Mesenchymal stem cell (in vitro differentiated cells and primary cell): ENCODE results near the gene OTOF.
A peak's percentile ranks its signal among the peaks of the same experiment; 100 is the strongest.

Experiments
- DNase-seq: peaks from one replicate; pipeline ENCODE4 v3.0.0-alpha.2; 2013
- H2AFZ ChIP-seq: one replicate; pipeline ENCODE4 v1.6.1; 2013; ENCODE audit warnings: low read depth, mild to moderate bottlenecking, control low read depth, inconsistent platforms, low read length, moderate library complexity
- H2AK5ac ChIP-seq: 2 replicates; pipeline ENCODE4 v1.6.1; 2013; ENCODE audit warnings: low read length, moderate library complexity, mild to moderate bottlenecking, inconsistent platforms; ENCODE audit not compliant: severe bottlenecking
- H2BK120ac ChIP-seq: one replicate; pipeline ENCODE4 v1.6.1; 2013; ENCODE audit warnings: low read depth, mild to moderate bottlenecking, inconsistent platforms, low read length, moderate library complexity
- H2BK12ac ChIP-seq, 2 experiments: one replicate each; pipeline ENCODE4 v1.6.1; 2013; ENCODE audit warnings: inconsistent platforms in 2 of 2, low read length in 2 of 2, mild to moderate bottlenecking in 2 of 2, moderate library complexity in 2 of 2, control low read depth in 1 of 2
- H2BK15ac ChIP-seq: one replicate; pipeline ENCODE4 v1.6.1; 2013; ENCODE audit warnings: mild to moderate bottlenecking, low read depth, inconsistent platforms; ENCODE audit not compliant: poor library complexity, severe bottlenecking
- H2BK5ac ChIP-seq: 2 replicates; pipeline ENCODE4 v1.6.1; 2013; ENCODE audit warnings: low read depth, mild to moderate bottlenecking, low read length, control low read depth, inconsistent platforms; ENCODE audit not compliant: poor library complexity, severe bottlenecking
- H3K14ac ChIP-seq, 2 experiments: one replicate each; pipeline ENCODE4 v1.6.1; 2013; ENCODE audit warnings: inconsistent platforms in 2 of 2, low read length in 2 of 2, control low read depth in 1 of 2, mild to moderate bottlenecking in 1 of 2, moderate library complexity in 1 of 2
- H3K18ac ChIP-seq, 2 experiments: one replicate each; pipeline ENCODE4 v1.6.1; 2013; ENCODE audit warnings: inconsistent platforms in 2 of 2, low read length in 2 of 2, control low read depth in 1 of 2, low read depth in 1 of 2, mild to moderate bottlenecking in 1 of 2
- H3K23ac ChIP-seq, 2 experiments: one replicate each; pipeline ENCODE4 v1.6.1; 2013; ENCODE audit warnings: inconsistent platforms in 2 of 2, low read length in 2 of 2, mild to moderate bottlenecking in 2 of 2, moderate library complexity in 2 of 2, control low read depth in 1 of 2
- H3K27ac ChIP-seq: 2 replicates; pipeline ENCODE4 v1.5.1; 2013; ENCODE audit warnings: mild to moderate bottlenecking, moderate library complexity, low read length, control low read depth, inconsistent platforms; ENCODE audit not compliant: poor library complexity, severe bottlenecking
- H3K27me3 ChIP-seq, 2 experiments: 2 replicates each; pipeline versions ENCODE4 v1.6.1 to v1.7.0; 2013; ENCODE audit warnings: low read length in 2 of 2, mild to moderate bottlenecking in 2 of 2, moderate library complexity in 2 of 2, control low read depth in 1 of 2, inconsistent platforms in 1 of 2; ENCODE audit not compliant: control insufficient read depth in 1 of 2, insufficient read depth in 1 of 2
- H3K36me3 ChIP-seq, 2 experiments: 2 replicates each; pipeline versions ENCODE4 v1.6.1 to v1.7.0; 2013; ENCODE audit warnings: low read length in 2 of 2, control low read depth in 1 of 2, inconsistent platforms in 1 of 2, low read depth in 1 of 2, mild to moderate bottlenecking in 1 of 2; ENCODE audit not compliant: insufficient read depth in 2 of 2, control insufficient read depth in 1 of 2
- H3K4ac ChIP-seq, 2 experiments: one replicate each; pipeline ENCODE4 v1.6.1; 2013; ENCODE audit warnings: inconsistent platforms in 2 of 2, low read length in 2 of 2, mild to moderate bottlenecking in 2 of 2, moderate library complexity in 2 of 2, control low read depth in 1 of 2, low read depth in 1 of 2
- H3K4me1 ChIP-seq: 2 replicates; pipeline ENCODE4 v1.6.1; 2013; ENCODE audit warnings: low read depth, low read length, control low read depth; ENCODE audit not compliant: control insufficient read depth, insufficient read depth
- H3K4me2 ChIP-seq: 2 replicates; pipeline ENCODE4 v1.6.1; 2013; ENCODE audit warnings: low read length, mild to moderate bottlenecking, inconsistent platforms; ENCODE audit not compliant: poor library complexity, severe bottlenecking
- H3K4me3 ChIP-seq, 2 experiments: 2 replicates each; pipeline versions ENCODE4 v1.5.1 to v1.7.0; 2013; ENCODE audit warnings: low read length in 2 of 2, mild to moderate bottlenecking in 2 of 2, control low read depth in 1 of 2, low read depth in 1 of 2; ENCODE audit not compliant: insufficient read depth in 1 of 2
- H3K79me1 ChIP-seq: replicated peaks from 2 replicates; pipeline ENCODE4 v1.6.1; 2013; ENCODE audit warnings: mild to moderate bottlenecking, control low read depth, low read length, inconsistent platforms; ENCODE audit not compliant: poor library complexity, severe bottlenecking
- H3K9ac ChIP-seq: 2 replicates; pipeline ENCODE4 v1.7.0; 2013; ENCODE audit warnings: mild to moderate bottlenecking, low read length, moderate library complexity
- H3K9me3 ChIP-seq: 2 replicates; pipeline ENCODE4 v1.7.0; 2013; ENCODE audit warnings: mild to moderate bottlenecking, low read length; ENCODE audit not compliant: control insufficient read depth
- H4K8ac ChIP-seq: one replicate; pipeline ENCODE4 v1.6.1; 2013; ENCODE audit warnings: inconsistent platforms, mild to moderate bottlenecking, low read length, moderate library complexity
- H4K91ac ChIP-seq: one replicate; pipeline ENCODE4 v1.6.1; 2013; ENCODE audit warnings: mild to moderate bottlenecking, low read length, inconsistent platforms
- WGBS: methylation state at CpG from one replicate; pipeline ENCODE4 v1.1.7; 2013; ENCODE audit warnings: mixed read lengths; 5-methylcytosine and 5-hydroxymethylcytosine counted together

OTOF gene

DNA sequence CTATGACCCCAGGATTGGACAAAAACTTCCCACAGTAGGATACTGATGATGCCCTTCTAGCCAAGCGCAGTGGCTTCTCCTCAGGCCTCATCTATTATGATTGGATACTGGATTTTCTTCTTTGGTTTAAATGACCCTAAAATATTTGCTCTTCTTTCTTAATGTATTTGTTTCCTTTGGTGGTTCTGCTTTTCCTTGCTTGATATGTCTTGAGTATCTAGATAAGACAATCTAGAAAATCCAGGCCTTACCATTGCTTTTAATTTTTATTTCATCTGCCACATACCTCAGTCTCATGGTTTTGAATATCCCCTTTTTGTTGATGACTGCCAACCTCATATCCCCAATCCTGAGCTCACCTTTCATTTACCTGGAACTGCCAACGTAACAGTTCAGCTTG is 35.6 kb downstream of the OTOF start:
- H3K18ac ChIP-seq: no peak overlapping the region
- H3K27ac ChIP-seq: no peak overlapping the region
- no peaks in the 10 kb centered on the region for H3K79me1 ChIP-seq
- no peak overlapping the region for H3K4ac ChIP-seq
- peaks cover 5 to 24% of the 10 kb centered on the region in 2 experiments for H3K27me3 ChIP-seq
- H2BK15ac ChIP-seq: no peak overlapping the region
- no peak overlapping the region for H2BK120ac ChIP-seq
- H3K9me3 ChIP-seq: no peaks in the 10 kb centered on the region
- no peak overlapping the region for H2BK5ac ChIP-seq
- H3K36me3 ChIP-seq: no peaks in the 10 kb centered on the region
- H2AK5ac ChIP-seq: no peak overlapping the region
- no peak overlapping the region for H3K4me3 ChIP-seq
- no peak overlapping the region for H3K9ac ChIP-seq
- no peak for DNase-seq
- H3K14ac ChIP-seq: no peak overlapping the region
- peaks cover 2% of the 10 kb centered on the region for H3K4me1 ChIP-seq
- no peak overlapping the region for H3K23ac ChIP-seq
- H4K91ac ChIP-seq: no peak overlapping the region
- H2AFZ ChIP-seq: no peak overlapping the region
- H3K4me2 ChIP-seq: no peak overlapping the region
- H2BK12ac ChIP-seq: no peak overlapping the region
- WGBS: 94% methylated on average over 2 of the region's 2 CpGs
- no peak overlapping the region for H4K8ac ChIP-seq

DNA sequence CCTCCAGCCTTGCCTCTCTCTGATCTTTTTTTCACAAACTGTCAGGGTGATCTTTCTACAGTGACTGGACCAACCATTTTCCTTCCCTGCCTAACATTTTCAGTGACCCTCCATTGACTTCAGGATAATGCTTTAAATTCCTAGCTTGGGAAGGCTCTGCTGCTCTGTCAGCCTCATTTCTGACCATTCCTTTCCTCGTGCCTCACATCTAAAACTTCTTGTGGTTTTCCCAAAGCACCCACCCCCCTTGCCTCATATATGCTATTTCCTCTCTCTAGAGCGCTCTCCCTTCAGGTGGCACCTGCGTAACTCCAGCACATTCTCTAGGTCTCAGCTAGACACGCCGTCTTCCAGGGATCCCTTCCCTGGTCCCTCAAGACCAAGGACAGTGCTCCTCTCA is 39.0 kb downstream of the OTOF start:
- H3K4ac ChIP-seq: no peak overlapping the region
- WGBS: 50% methylated on average over 5 of the region's 5 CpGs
- H2BK120ac ChIP-seq: no peak overlapping the region
- no peak overlapping the region for H3K23ac ChIP-seq
- H2BK5ac ChIP-seq: no peak overlapping the region
- H3K9me3 ChIP-seq: no peaks in the 10 kb centered on the region
- no peak overlapping the region for H2BK15ac ChIP-seq
- no peak overlapping the region for H3K14ac ChIP-seq
- H4K91ac ChIP-seq: no peak overlapping the region
- H3K36me3 ChIP-seq: no peaks in the 10 kb centered on the region
- no peak overlapping the region for H4K8ac ChIP-seq
- H3K79me1 ChIP-seq: no peaks in the 10 kb centered on the region
- H3K4me3 ChIP-seq: no peak overlapping the region
- H2AFZ ChIP-seq: no peak overlapping the region
- peak; percentile 1 for DNase-seq
- H3K27me3 ChIP-seq: peaks cover 3 to 16% of the 10 kb centered on the region in 2 experiments
- H2AK5ac ChIP-seq: no peak overlapping the region
- peaks cover 2% of the 10 kb centered on the region for H3K4me1 ChIP-seq
- H3K9ac ChIP-seq: peak overlapping the region; percentile 78
- H3K4me2 ChIP-seq: no peak overlapping the region
- no peak overlapping the region for H3K18ac ChIP-seq
- no peak overlapping the region for H3K27ac ChIP-seq
- H2BK12ac ChIP-seq: no peak overlapping the region

DNA sequence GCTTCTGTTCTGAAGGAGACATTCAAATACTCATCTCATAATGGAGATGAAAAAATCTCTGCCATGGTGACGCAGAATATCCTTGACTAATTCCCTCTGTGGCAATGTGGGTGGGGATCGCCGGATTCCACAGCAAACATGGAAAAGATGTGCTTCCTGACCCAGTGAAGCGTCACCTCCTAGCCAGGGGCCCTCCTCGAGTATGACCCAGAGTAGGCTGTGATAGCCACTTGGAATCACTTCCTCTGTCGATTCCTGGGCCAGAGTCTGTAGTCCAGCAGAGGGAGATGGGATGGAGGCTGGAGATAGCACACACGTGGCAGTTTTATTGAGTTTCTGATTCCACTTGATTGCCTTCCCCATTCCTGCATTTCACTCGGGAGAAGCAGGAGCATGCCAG is 39.4 kb downstream of the OTOF start:
- H3K4me2 ChIP-seq: no peak overlapping the region
- H4K8ac ChIP-seq: no peak overlapping the region
- H3K18ac ChIP-seq: no peak overlapping the region
- H2BK120ac ChIP-seq: no peak overlapping the region
- H4K91ac ChIP-seq: no peak overlapping the region
- H3K23ac ChIP-seq: no peak overlapping the region
- H3K27ac ChIP-seq: no peak overlapping the region
- H3K9ac ChIP-seq: peak overlapping the region; percentile 78
- H3K4me3 ChIP-seq: no peak overlapping the region
- H2AK5ac ChIP-seq: no peak overlapping the region
- H3K4ac ChIP-seq: no peak overlapping the region
- H2BK12ac ChIP-seq: no peak overlapping the region
- no peaks in the 10 kb centered on the region for H3K9me3 ChIP-seq
- H3K27me3 ChIP-seq: peaks cover 0 to 13% of the 10 kb centered on the region in 2 experiments
- H2BK5ac ChIP-seq: no peak overlapping the region
- no peak overlapping the region for H2AFZ ChIP-seq
- H3K79me1 ChIP-seq: no peaks in the 10 kb centered on the region
- no peak overlapping the region for H2BK15ac ChIP-seq
- H3K36me3 ChIP-seq: no peaks in the 10 kb centered on the region
- H3K4me1 ChIP-seq: peaks cover 2% of the 10 kb centered on the region
- peak; percentile 2 for DNase-seq
- H3K14ac ChIP-seq: no peak overlapping the region
- 70% methylated on average over 7 of the region's 8 CpGs for WGBS

DNA sequence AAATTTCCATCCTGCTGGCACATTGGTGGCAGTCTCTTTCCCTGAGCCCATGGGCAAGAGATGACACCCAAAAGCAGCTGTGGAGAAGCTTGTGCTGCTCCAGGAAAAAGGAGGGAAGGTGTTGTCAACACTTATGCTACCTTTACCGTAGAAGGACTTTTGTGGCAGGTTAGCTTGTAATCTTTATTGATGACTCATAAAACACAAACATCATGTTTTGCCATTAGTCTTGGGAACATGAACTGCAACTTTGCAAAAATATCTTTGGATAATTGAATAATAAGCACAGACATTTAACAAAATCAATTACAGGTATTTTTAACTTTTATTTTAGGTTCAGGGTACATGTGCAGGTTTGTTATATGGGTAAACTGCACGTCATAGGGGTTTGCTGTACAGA is 42.8 kb downstream of the OTOF start:
- H3K4ac ChIP-seq: no peak overlapping the region
- no peak overlapping the region for H3K23ac ChIP-seq
- H3K9me3 ChIP-seq: no peaks in the 10 kb centered on the region
- no peak for DNase-seq
- peaks cover 2% of the 10 kb centered on the region for H3K4me1 ChIP-seq
- no peak overlapping the region for H3K18ac ChIP-seq
- H4K8ac ChIP-seq: no peak overlapping the region
- no peak overlapping the region for H3K4me3 ChIP-seq
- no peaks in the 10 kb centered on the region for H3K79me1 ChIP-seq
- H4K91ac ChIP-seq: no peak overlapping the region
- peaks cover 0 to 15% of the 10 kb centered on the region in 2 experiments for H3K27me3 ChIP-seq
- H2AFZ ChIP-seq: no peak overlapping the region
- no peak overlapping the region for H3K27ac ChIP-seq
- H3K36me3 ChIP-seq: no peaks in the 10 kb centered on the region
- no peak overlapping the region for H3K9ac ChIP-seq
- no peak overlapping the region for H2BK12ac ChIP-seq
- no peak overlapping the region for H2BK15ac ChIP-seq
- 100% methylated on average over 1 of the region's 2 CpGs for WGBS
- H2BK5ac ChIP-seq: no peak overlapping the region
- H2AK5ac ChIP-seq: no peak overlapping the region
- H3K14ac ChIP-seq: no peak overlapping the region
- no peak overlapping the region for H3K4me2 ChIP-seq
- H2BK120ac ChIP-seq: no peak overlapping the region
